Activated B cell treated with CpG ODN at 0.5 μM for 24 hours (primary cell): ENCODE data around the gene ASCL2. TPM values are rescaled to one million over a fixed set of nuclear protein-coding genes. Genes with fewer than 3 reads are reported as not detected.

Experiments
- ATAC-seq: fragments of 200-7000 bp; cut with Tn5 transposase; one replicate; pipeline ENCODE4 v1.10.0; 2021; ENCODE audit warnings: low read depth, mild to moderate bottlenecking, moderate library complexity
- CTCF ChIA-PET: fragments of 350-600 bp; sonication (Branson Sonifier 250); formaldehyde crosslinking; loops from one replicate; lab custom pipeline; 2021; ENCODE audit warnings: antibody characterized with exemption; lab: Charles Lee
- POLR2A ChIA-PET: fragments of 350-600 bp; sonication (Branson Sonifier 250); formaldehyde crosslinking; loops from one replicate; lab custom pipeline; 2021; ENCODE audit warnings: antibody characterized with exemption; lab: Charles Lee
- DNase-seq: peaks from one replicate; pipeline ENCODE4 v3.0.0; 2022
- H3K27ac Mint-ChIP-seq: one replicate; pipeline ENCODE4 v1.8.0; 2020; ENCODE audit warnings: mixed read lengths
- H3K27me3 Mint-ChIP-seq: one replicate; pipeline ENCODE4 v1.8.0; 2021; ENCODE audit warnings: mixed read lengths
- H3K36me3 Mint-ChIP-seq: one replicate; pipeline ENCODE4 v1.8.0; 2021; ENCODE audit warnings: low read depth, mixed read lengths
- H3K4me1 Mint-ChIP-seq: one replicate; pipeline ENCODE4 v1.8.0; 2021; ENCODE audit warnings: mixed read lengths
- H3K4me3 Mint-ChIP-seq: one replicate; pipeline ENCODE4 v1.8.0; 2020; ENCODE audit warnings: mild to moderate bottlenecking, mixed read lengths
- H3K9me3 Mint-ChIP-seq: one replicate; pipeline ENCODE4 v1.8.0; 2020; ENCODE audit warnings: mixed read lengths
- CTCF ChIP-seq: fragments of 200-600 bp; IDR thresholded peaks from one replicate; pipeline ENCODE4 v1.8.0; 2022; ENCODE audit warnings: antibody characterized with exemption, mild to moderate bottlenecking
- intact Hi-C: fragments of 100-400 bp; cut with micrococcal nuclease; formaldehyde crosslinking; loops from one replicate; pipeline ENCODE4 v1.15.1; 2024
- total RNA-seq: library from RNA; stranded (reverse); gene quantifications from 2 replicates; pipeline ENCODE4 v1.2.3, GENCODE V29; 2022

ASCL2 gene
- total RNA-seq, 1 donor from 2014 or later, result 1.3 TPM

- POLR2A ChIA-PET, result no interaction called here
- Mint-ChIP-seq H3K36me3 (no peaks in the 10 kb centered on the region), H3K9me3 (no peaks in the 10 kb centered on the region), H3K27me3 (no peaks in the 10 kb centered on the region), H3K4me1 (peaks cover 27% of the 10 kb centered on the region), H3K4me3 (no peak overlapping the region), H3K27ac (no peak overlapping the region)
- ATAC-seq (no peak), DNase-seq (no peak)
- intact Hi-C loops, result no loop called here
- TF ChIP-seq CTCF, result no peak
- CTCF ChIA-PET, result interaction anchor here (0.9 kb wide), 1 partner anchor 112 kb away, joined by 3 read pairs; no protein-coding TSS in a partner anchor
Observed at GRCh38 chr11:2308713-2309112, 38.3 kb upstream of the ASCL2 start.

- ChIA-PET POLR2A (no interaction called here), CTCF (interaction anchor here (3.4 to 11.2 kb wide), 2 partner anchors 92 to 113 kb away, joined by 30 to 321 read pairs; partner anchors contain the start of gene TSSC4)
- ATAC-seq, result no peak
- TF ChIP-seq CTCF, result no peak
- H3K27ac Mint-ChIP-seq, result no peak overlapping the region
- DNase-seq, result no peak
- H3K4me3 Mint-ChIP-seq, result no peak overlapping the region
- H3K27me3 Mint-ChIP-seq, result no peaks in the 10 kb centered on the region
- peaks cover 37% of the 10 kb centered on the region for H3K4me1 Mint-ChIP-seq
- no peaks in the 10 kb centered on the region for H3K36me3 Mint-ChIP-seq
- no peaks in the 10 kb centered on the region for H3K9me3 Mint-ChIP-seq
- intact Hi-C loops, result no loop called here
Observed at GRCh38 chr11:2307501-2308331, 37.3 kb upstream of the ASCL2 start.

- Mint-ChIP-seq H3K36me3 (no peaks in the 10 kb centered on the region), H3K27ac (no peak overlapping the region), H3K9me3 (no peaks in the 10 kb centered on the region), H3K27me3 (no peaks in the 10 kb centered on the region), H3K4me3 (no peak overlapping the region), H3K4me1 (peaks cover 43% of the 10 kb centered on the region)
- ChIA-PET CTCF (interaction anchor here (1.0 to 11.2 kb wide), 5 partner anchors 11 to 113 kb away, joined by 3 to 321 read pairs (median 16); partner anchors contain the start of gene TSSC4), POLR2A (interaction anchor here (2.7 to 3.0 kb wide), 2 partner anchors 79 to 113 kb away, joined by 14 to 20 read pairs; no protein-coding TSS in a partner anchor)
- DNase-seq, result no peak
- no peak for TF ChIP-seq CTCF
- no peak for ATAC-seq
- intact Hi-C loops, result no loop called here
Observed at GRCh38 chr11:2306877-2307500, 36.6 kb upstream of the ASCL2 start.

GRCh38 chr11:2306452-2306823, 36.0 kb upstream of the ASCL2 start:
- Mint-ChIP-seq H3K9me3 (no peaks in the 10 kb centered on the region), H3K27ac (peak overlapping the region; percentile 68), H3K27me3 (no peaks in the 10 kb centered on the region), H3K4me3 (peak overlapping the region; percentile 45), H3K4me1 (peaks cover 49% of the 10 kb centered on the region), H3K36me3 (no peaks in the 10 kb centered on the region)
- DNase-seq (no peak), ATAC-seq (no peak)
- TF ChIP-seq CTCF, result no peak
- intact Hi-C loops, result no loop called here
- POLR2A ChIA-PET, result interaction anchor here (2.7 to 3.0 kb wide), 4 partner anchors 71 to 114 kb away, joined by 11 to 23 read pairs (median 17); partner anchors contain the start of genes CD81 and TSSC4
- CTCF ChIA-PET, result interaction anchor here (0.9 to 11.2 kb wide), 12 partner anchors 11 to 224 kb away, joined by 3 to 321 read pairs (median 6); partner anchors contain the start of gene TSSC4
